Measurements from ENCODE around the gene ARHGEF10L. TPM values are rescaled to one million over a fixed set of nuclear protein-coding genes. Genes with fewer than 3 reads are reported as not detected.
"Not testable (repeated sequence)": the region's sequence is repeated elsewhere in the genome, so short reads cannot be mapped to it uniquely, and the experiment has no call there.

The ARHGEF10L gene
- polyA plus RNA-seq, 1 donor (not counting 4 experiments of a cell fraction or from before 2014, with no cell fraction given), result 2.4 TPM

DNA sequence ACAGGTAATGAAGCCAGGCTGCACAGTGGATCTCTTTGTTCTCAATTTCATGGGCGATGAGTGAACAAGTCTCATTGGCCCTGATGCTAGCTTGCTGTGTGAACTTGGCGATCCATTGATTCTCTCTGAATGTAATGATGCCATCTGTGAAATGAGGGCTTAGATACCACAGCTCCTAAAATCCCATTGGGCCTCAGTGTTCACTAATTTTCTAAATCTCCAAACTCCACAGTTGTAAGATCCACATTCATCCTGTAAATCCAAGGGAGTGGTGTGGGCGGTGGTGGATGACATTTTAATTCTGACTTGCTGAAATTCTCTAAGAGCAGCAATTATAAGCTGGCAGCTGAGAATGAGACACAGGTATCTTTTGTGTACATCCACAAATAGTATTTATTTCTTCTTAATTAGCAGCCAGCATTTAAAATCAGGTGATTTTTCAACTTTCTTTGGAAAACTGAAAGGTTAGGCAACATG is 206.0 kb downstream of the ARHGEF10L start:
- Histone ChIP-seq H3K36me3 (ENCODE audit: control insufficient read depth in 2 of 2, extremely low read depth in 1 of 2, insufficient read depth in 2 of 2, low read length in 2 of 2) (no peaks in the 10 kb centered on the region), H3K27ac (ENCODE audit: control insufficient read depth, insufficient read depth, low read length) (no peak overlapping the region), H3K4me2 (ENCODE audit: control insufficient read depth, extremely low read depth, insufficient read depth, low read depth, low read length) (no peak overlapping the region), H3K27me3 (ENCODE audit: control insufficient read depth, extremely low read depth, insufficient read depth, low read length) (no peaks in the 10 kb centered on the region), H3K9me1 (ENCODE audit: control insufficient read depth, extremely low read depth, insufficient read depth, low read length) (no peaks in the 10 kb centered on the region), H3K4me1 (ENCODE audit: control insufficient read depth, extremely low read depth, insufficient read depth, low read length) (no peaks in the 10 kb centered on the region), H4K20me1 (ENCODE audit: control insufficient read depth, extremely low read depth, insufficient read depth, low read length) (no peaks in the 10 kb centered on the region), H3K9me3 (ENCODE audit: control insufficient read depth, low read depth, low read length) (no peaks in the 10 kb centered on the region), H2AFZ (ENCODE audit: control insufficient read depth, low read length) (no peak overlapping the region), H3K4me3 (ENCODE audit: control insufficient read depth in 2 of 3, extremely low read depth in 1 of 3, insufficient read depth in 2 of 3, low read depth in 1 of 3, low read length in 3 of 3) (no peak overlapping the region), H3K9ac (ENCODE audit: control insufficient read depth, extremely low read depth, insufficient read depth, low read length) (no peak overlapping the region), H3K79me2 (ENCODE audit: control insufficient read depth, insufficient read depth, low read length) (no peaks in the 10 kb centered on the region)
- dilution Hi-C loops (cut with MboI; ENCODE audit: extremely low pct_ligation_motif_present, low sequenced_read_pairs), result no loop called here
- TF ChIP-seq, protein P1, sequence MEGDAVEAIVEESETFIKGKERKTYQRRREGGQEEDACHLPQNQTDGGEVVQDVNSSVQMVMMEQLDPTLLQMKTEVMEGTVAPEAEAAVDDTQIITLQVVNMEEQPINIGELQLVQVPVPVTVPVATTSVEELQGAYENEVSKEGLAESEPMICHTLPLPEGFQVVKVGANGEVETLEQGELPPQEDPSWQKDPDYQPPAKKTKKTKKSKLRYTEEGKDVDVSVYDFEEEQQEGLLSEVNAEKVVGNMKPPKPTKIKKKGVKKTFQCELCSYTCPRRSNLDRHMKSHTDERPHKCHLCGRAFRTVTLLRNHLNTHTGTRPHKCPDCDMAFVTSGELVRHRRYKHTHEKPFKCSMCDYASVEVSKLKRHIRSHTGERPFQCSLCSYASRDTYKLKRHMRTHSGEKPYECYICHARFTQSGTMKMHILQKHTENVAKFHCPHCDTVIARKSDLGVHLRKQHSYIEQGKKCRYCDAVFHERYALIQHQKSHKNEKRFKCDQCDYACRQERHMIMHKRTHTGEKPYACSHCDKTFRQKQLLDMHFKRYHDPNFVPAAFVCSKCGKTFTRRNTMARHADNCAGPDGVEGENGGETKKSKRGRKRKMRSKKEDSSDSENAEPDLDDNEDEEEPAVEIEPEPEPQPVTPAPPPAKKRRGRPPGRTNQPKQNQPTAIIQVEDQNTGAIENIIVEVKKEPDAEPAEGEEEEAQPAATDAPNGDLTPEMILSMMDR (optimal IDR thresholded peaks at IDR 0.05 in 1 of 3, IDR thresholded peaks at IDR 0.05 in 1 of 3, conservative IDR thresholded peaks at IDR 0.05 in 1 of 3; ENCODE audit: extremely low read depth in 1 of 3, insufficient read depth in 2 of 3, low read length in 3 of 3), result no peak
- TF ChIP-seq EZH2 (IDR thresholded peaks at IDR 0.05; ENCODE audit: low read length), result no peak
- DNase-seq (ENCODE audit: low read depth, low spot score) (no peak), FAIRE-seq (no peak)

GRCh38 chr1:17746281-17746680 is 206.8 kb downstream of the ARHGEF10L start:
- H3K4me2 ChIP-seq (ENCODE audit: control insufficient read depth, extremely low read depth, insufficient read depth, low read depth, low read length); H4K20me1 ChIP-seq (ENCODE audit: control insufficient read depth, extremely low read depth, insufficient read depth, low read length); H3K9ac ChIP-seq (ENCODE audit: control insufficient read depth, extremely low read depth, insufficient read depth, low read length); H3K79me2 ChIP-seq (ENCODE audit: control insufficient read depth, insufficient read depth, low read length); FAIRE-seq; H3K27ac ChIP-seq (ENCODE audit: control insufficient read depth, insufficient read depth, low read length); H3K9me1 ChIP-seq (ENCODE audit: control insufficient read depth, extremely low read depth, insufficient read depth, low read length); H3K4me3 ChIP-seq (ENCODE audit: control insufficient read depth in 2 of 3, extremely low read depth in 1 of 3, insufficient read depth in 2 of 3, low read depth in 1 of 3, low read length in 3 of 3); H3K9me3 ChIP-seq (ENCODE audit: control insufficient read depth, low read depth, low read length); DNase-seq (ENCODE audit: low read depth, low spot score); H3K4me1 ChIP-seq (ENCODE audit: control insufficient read depth, extremely low read depth, insufficient read depth, low read length); H3K27me3 ChIP-seq (ENCODE audit: control insufficient read depth, extremely low read depth, insufficient read depth, low read length); dilution Hi-C loops (cut with MboI; ENCODE audit: extremely low pct_ligation_motif_present, low sequenced_read_pairs); H3K36me3 ChIP-seq (ENCODE audit: control insufficient read depth in 2 of 2, extremely low read depth in 1 of 2, insufficient read depth in 2 of 2, low read length in 2 of 2); H2AFZ ChIP-seq (ENCODE audit: control insufficient read depth, low read length): not testable (repeated sequence)

DNA sequence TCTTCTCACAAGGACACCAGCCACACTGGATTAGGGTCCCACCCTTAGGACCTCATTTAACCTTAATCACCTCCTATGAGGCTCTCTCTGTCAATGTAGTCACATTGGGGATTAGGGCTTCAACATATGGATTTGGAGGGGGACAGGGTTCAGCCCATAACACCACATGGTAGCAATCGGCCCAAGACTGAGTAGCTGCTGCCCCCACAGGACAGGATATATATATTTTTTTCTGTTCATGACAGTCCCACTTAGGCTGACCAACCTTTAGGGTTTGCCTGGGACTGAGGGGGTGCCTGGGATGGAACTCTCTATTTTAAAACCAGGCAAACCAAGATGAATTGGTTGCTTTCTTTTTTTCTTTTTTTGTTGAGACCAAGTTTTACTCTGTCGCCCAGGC is 207.4 kb downstream of the ARHGEF10L start:
- no peaks in the 10 kb centered on the region for H3K27me3 ChIP-seq (ENCODE audit: control insufficient read depth, extremely low read depth, insufficient read depth, low read length)
- dilution Hi-C loops (cut with MboI; ENCODE audit: extremely low pct_ligation_motif_present, low sequenced_read_pairs), result no loop called here

More for the DNA sequence above, 207.4 kb downstream of the ARHGEF10L start:
- FAIRE-seq (no peak), DNase-seq (ENCODE audit: low read depth, low spot score) (no peak)
- H3K4me2 ChIP-seq (ENCODE audit: control insufficient read depth, extremely low read depth, insufficient read depth, low read depth, low read length), result no peak overlapping the region
- H2AFZ ChIP-seq (ENCODE audit: control insufficient read depth, low read length), result no peak overlapping the region
- H3K9me1 ChIP-seq (ENCODE audit: control insufficient read depth, extremely low read depth, insufficient read depth, low read length), result no peaks in the 10 kb centered on the region
- no peaks in the 10 kb centered on the region for H3K79me2 ChIP-seq (ENCODE audit: control insufficient read depth, insufficient read depth, low read length)
- no peaks in the 10 kb centered on the region for H3K9me3 ChIP-seq (ENCODE audit: control insufficient read depth, low read depth, low read length)
- H3K4me3 ChIP-seq (ENCODE audit: control insufficient read depth in 2 of 3, extremely low read depth in 1 of 3, insufficient read depth in 2 of 3, low read depth in 1 of 3, low read length in 3 of 3), result no peak overlapping the region
- H3K4me1 ChIP-seq (ENCODE audit: control insufficient read depth, extremely low read depth, insufficient read depth, low read length), result no peaks in the 10 kb centered on the region
- H3K9ac ChIP-seq (ENCODE audit: control insufficient read depth, extremely low read depth, insufficient read depth, low read length), result no peak overlapping the region
- no peaks in the 10 kb centered on the region for H3K36me3 ChIP-seq (ENCODE audit: control insufficient read depth in 2 of 2, extremely low read depth in 1 of 2, insufficient read depth in 2 of 2, low read length in 2 of 2)
- TF ChIP-seq, protein P1 (optimal IDR thresholded peaks at IDR 0.05 in 1 of 3, IDR thresholded peaks at IDR 0.05 in 1 of 3, conservative IDR thresholded peaks at IDR 0.05 in 1 of 3; ENCODE audit: extremely low read depth in 1 of 3, insufficient read depth in 2 of 3, low read length in 3 of 3), result no peak
- TF ChIP-seq EZH2 (IDR thresholded peaks at IDR 0.05; ENCODE audit: low read length), result no peak
- H3K27ac ChIP-seq (ENCODE audit: control insufficient read depth, insufficient read depth, low read length), result no peak overlapping the region
- no peaks in the 10 kb centered on the region for H4K20me1 ChIP-seq (ENCODE audit: control insufficient read depth, extremely low read depth, insufficient read depth, low read length)

Measured in keratinocyte (primary cell).